GM21526 (cell line): ENCODE measurements around the gene CFAP90.

Experiments
- ATAC-seq: cut with Tn5 transposase; IDR thresholded peaks from one replicate; pipeline ENCODE4 v1.9.1; 2021; ENCODE audit warnings: moderate library complexity; ENCODE audit not compliant: unreplicated experiment, low FRiP score

Gene CFAP90

GRCh38 chr5:7784683-7785380, 66.1 kb downstream of the CFAP90 start:
- no peak for ATAC-seq

- ATAC-seq: no peak
Measured at GRCh38 chr5:7781899-7782298, 69.0 kb downstream of the CFAP90 start.
